GM18858 (cell line): Measurements from ENCODE around the gene FAM98C.

Experiments used
- ATAC-seq: cut with Tn5 transposase; IDR thresholded peaks from one replicate; pipeline ENCODE4 v1.9.1; 2021; ENCODE audit not compliant: unreplicated experiment

The FAM98C gene

DNA sequence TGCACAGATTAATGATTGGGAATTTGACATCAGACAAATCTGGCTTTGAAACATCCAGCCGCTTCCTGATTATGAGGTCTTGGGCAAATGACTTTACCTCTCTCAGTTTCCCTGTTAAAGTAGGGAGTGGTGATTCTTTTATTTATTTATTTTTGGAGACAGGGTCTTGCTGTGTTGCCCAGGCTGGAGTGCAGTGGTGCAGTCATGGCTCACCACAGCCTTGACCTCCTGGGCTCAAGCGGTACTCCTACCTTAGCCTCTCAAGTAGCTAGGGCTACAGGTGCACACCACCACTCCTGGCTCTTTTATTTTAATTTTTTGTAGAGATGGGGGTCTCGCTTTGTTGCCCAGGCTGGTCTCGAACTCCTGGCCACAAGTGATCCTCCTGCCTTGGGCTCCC is 25.8 kb upstream of the FAM98C start:
- ATAC-seq, result no peak

DNA sequence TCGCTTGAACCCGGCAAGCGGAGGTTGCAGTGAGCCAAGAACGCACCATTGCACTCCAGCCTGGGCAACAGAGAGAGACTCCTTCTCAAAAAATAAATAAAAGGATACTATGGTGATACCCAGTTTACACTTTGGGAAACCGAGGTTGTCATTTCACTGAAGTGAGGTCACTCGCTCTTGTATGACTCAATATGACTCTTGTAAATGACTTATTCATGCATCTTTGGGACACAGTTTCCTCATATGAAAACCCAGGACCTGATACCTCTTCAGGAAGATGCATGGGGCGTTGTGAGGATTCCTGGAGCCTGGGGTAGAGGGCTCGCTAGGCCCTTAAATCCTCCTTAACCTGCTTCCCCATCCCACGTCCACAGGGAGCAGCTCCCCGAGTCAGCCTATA is 24.0 kb upstream of the FAM98C start:
- no peak for ATAC-seq

- ATAC-seq, result no peak
Measured at GRCh38 chr19:38381138-38381537, 21.8 kb upstream of the FAM98C start.

GRCh38 chr19:38383184-38383583 is 19.7 kb upstream of the FAM98C start:
- no peak for ATAC-seq

DNA sequence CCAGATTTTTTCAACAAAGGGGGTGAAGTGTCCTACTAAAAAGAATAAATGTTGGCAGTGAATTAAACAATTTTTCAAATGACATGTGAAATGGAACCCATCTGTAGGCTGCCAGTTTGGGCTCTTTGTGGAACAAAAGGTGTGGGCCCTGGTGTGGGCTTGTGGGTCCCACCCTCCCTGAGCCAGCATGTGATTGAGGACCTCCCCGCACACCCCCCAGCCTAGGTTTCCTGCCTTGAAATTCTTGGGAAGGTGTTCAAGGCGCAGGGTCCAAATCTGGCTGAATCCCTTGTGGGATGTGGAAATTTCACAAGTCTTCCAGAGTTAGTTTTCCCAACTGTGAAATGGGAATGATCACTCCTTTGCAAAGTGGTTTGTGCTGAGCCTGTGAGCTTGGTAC is 19.1 kb upstream of the FAM98C start:
- ATAC-seq, result no peak

DNA sequence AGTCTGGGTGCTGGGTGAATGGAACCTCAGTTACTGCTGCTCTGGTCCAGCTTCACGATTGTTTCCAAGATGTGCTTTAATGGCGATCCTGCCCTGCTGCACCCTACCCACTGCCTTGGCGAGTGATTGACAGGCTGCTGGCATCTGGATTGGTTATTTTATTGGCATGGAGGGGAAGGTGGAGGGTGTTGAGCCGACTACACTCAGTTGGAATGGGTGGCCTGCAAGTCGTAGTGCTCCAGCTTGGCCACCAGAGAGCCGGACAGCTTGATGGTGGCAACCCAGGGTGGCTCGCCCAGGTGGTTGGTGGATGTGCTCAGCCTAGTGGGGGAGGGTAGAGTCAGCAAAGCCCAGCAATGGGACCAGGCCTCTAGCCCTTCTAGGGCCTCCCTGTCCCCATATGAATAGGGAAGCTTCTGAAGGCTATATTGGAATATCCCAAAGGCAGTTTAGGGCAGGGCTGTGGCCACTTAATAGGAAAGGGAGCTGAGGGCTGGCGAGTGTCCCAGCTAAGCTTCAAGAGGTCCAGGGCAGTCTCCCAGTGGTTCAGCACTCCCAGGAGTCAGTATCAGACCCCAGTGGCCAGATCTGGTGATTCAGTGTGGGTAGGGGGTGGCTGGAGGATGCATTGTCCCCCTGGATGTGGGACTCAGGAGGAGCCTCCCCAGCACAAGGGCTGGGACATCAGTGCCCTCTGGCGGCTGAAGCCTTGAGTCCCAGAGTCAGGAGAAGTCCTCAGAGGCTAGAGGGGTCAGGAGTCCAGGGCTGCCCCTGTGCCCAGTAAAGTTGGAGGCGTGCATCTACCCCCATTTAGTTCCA is 18.5 kb upstream of the FAM98C start:
- ATAC-seq, result no peak

GRCh38 chr19:38385057-38385803 is 17.7 kb upstream of the FAM98C start:
- no peak for ATAC-seq

GRCh38 chr19:38385804-38386257 is 17.1 kb upstream of the FAM98C start:
- ATAC-seq, result no peak

GRCh38 chr19:38386300-38386970 is 16.5 kb upstream of the FAM98C start:
- ATAC-seq, result no peak

GRCh38 chr19:38386971-38387549 is 15.8 kb upstream of the FAM98C start:
- no peak for ATAC-seq

DNA sequence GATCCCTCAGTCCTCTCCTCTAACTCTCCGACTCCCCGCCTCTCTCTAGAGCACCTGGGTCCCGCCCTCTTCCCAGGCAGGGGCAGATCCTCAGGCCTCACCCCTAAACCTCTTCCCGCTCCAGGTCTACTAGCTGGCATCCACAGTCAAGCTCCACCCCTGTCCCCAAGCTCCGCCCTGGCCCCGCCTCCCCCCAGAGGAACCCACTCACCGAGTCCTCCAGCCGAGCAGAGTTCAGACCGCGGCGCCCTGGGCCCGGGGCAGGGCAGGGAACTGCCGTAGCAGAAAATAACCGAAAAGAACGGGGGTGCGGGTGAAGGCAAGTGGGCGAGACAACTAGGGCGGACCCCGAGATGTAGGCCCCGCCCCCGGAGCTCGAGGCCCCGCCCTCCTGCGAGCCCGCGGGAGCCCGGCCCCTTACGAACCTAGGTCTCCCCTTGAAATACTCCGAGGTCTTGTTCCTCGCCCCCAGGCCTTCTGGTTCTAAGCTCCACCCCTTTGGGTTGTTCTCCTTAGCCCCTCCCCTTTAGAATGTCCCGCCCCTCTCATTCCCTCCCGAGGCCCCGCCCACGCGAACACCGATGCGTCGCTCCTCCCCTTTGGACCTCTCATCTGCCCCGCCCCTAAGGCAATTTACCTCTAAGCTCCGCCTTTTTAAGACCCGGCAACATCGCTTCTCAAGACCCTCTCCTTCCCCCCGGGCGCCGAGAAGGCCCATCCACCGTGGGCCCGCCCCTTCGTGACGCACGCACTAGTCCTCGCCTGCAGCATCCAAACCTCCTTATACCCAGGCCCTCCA is 15.1 kb upstream of the FAM98C start, which contains the start of gene GGN:
TSS of gene GGN (minus strand) at position 485 of the 799 bp plus-strand sequence. CDS start 773 bp downstream, outside the sequence.
- ATAC-seq, result no peak

GRCh38 chr19:38388349-38389100 is 14.4 kb upstream of the FAM98C start, which contains the start of gene SPRED3:
Gene SPRED3, plus strand, starts transcription at chr19:38388697. Its CDS starts 1,606 bp downstream, at chr19:38390303.
- ATAC-seq, result no peak

DNA sequence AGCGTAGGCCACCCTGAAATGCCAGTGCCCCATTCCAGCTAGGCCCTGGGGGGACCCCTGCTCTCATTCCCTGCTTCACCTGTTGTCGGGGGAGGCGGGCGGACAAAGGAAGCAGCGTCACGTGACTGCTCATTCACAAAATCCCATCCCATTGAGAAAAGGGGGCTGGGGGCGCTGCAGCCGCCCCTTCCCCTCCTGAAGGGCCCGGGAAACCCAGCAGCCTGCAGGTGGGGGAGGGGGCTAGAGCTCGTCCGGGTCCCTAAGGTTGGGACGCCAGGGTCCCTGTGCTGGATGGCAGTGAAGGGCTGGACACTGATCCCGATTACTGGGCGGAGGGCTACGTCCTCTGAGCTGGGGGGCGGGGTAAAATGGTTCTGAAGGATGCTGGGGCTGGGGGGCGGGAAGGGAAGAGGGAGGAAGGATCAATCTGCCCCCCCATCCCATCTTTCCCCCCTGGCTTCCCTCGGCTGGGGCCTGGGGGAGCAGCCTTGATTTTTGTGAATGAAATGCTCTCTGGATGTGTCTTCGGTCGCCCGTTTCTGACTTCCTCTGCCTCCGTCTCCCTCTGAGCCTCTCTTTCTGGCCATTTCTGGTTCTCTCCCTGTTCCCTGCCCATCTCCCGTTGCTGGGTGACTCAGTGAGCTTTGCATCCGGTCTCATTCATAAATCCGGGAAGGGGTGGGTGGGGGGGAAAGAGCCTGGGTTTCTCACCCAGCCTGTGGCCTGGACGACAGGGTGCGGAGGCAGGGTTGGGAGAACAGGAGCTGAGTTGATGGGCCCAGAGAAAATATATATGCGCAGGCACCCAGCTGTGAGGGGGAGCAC is 13.6 kb upstream of the FAM98C start:
- no peak for ATAC-seq

- ATAC-seq, result no peak
Measured at GRCh38 chr19:38389957-38390924, 12.7 kb upstream of the FAM98C start.

DNA sequence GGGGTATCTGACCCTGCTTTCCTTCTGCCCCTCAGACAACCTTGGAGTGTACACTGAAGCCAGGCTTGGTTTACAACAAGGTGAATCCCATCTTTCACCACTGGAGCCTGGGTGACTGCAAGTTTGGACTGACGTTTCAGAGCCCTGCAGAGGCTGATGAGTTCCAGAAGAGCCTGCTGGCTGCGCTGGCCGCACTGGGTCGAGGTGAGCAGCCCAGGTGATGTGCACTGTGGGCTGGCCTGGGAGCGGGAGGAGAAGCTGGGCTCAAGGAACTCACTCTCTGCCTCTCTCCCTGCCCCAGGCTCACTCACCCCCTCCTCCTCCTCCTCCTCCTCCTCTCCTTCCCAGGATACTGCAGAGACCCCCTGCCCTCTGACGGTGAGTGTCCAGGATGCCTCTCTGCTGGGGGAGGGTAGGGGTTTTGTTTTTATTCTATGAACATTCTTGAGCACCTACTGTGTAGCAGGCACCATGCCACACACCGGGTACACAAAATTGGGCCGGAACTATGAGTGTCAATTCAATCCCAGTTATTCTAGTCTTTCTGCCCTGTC is 10.9 kb upstream of the FAM98C start:
- ATAC-seq, result no peak

DNA sequence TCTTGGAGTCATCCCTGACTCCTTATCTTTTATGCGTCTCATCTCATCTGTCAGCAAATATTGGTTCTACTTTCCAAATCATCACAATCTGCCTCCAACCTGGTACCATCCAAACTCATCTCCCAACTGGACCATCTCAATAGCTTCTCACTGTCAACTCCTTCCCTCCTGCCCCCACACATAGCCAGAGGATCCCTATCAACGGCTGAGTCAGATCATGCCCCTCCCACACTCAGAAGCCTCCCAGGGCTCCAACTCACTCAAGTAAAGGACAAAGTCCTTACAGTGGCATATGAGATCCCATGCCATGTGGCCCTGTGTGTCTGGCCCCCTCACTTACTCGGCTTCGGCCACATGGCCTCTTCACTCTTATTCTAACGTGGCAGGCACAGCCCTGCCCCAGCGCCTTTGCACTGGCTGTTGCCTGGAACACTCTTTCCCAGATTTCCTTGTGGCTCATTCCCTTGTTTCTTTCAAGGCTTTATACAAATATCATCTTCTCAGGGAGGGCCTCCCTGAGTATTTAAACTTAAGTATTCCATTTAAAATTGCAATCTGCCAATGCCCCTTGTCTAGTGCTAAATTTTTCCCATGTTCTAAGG is 10.1 kb upstream of the FAM98C start:
- no peak for ATAC-seq

- no peak for ATAC-seq
Measured at GRCh38 chr19:38394488-38394887, 8.4 kb upstream of the FAM98C start.
